Stimulated activated CD4-positive, alpha-beta T cell treated with anti-CD3 and anti-CD28 coated beads, TNF-alpha, amount 100 ng/mL, for 1 hour (primary cell): Measurements from ENCODE around the gene SLC13A4.

Source experiments
- DNase-seq, 3 donors: peaks; one replicate each; pipeline ENCODE4 v3.0.0-alpha.2; 2020; ENCODE audit warnings: low read depth in 3 of 3, low spot score in 1 of 3

The SLC13A4 gene

GRCh38 chr7:135718794-135719437 is 9.1 kb downstream of the SLC13A4 start:
- no peak for DNase-seq

- no peak for DNase-seq
Observed at GRCh38 chr7:135718219-135718618, 9.8 kb downstream of the SLC13A4 start.

GRCh38 chr7:135717693-135718092 is 10.3 kb downstream of the SLC13A4 start:
- no peak for DNase-seq

DNA sequence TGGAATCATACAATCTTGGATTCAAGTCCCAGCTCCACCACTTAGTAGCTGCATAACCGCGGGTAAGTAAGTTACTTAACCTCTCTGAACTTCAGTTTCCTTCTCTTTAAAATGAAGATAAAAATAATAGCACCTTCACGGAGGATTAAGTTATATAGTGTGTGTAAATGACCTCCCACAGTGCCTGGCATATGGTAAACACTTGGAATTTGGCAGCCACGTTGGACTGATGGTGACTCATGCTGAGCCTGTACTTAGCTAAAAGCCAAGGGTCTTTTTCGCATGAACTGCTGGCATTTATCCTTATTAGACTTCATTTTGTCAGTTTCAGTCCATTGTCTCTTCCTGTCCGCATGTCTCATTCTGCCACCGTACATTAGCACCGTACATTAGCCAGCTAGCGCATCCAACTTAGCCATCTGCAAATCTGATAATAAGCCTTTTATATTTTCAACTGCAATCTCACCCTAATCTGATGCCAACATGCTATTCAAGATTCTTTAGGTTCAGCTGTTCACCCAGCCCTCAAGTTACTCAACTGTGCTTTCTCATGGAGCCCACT is 11.2 kb downstream of the SLC13A4 start:
- DNase-seq = no peak

DNA sequence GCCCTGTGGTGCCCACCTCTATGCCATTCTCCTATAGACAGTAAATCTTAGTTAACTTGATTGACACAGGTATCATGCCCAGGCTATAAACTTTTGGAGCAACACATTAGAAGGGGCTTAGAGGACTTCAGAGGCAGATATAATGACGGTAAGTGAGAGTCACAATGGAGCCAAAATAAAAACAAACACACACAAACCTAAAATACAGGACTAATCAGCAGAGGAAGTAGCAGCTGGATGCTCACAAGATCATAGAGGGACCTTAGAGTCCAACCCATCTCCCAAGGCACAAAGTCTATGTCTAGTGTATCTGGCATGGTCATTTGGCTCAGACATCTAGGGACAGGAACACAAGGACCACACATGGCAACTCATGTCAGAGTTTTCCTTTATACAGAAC is 12.3 kb downstream of the SLC13A4 start:
- no peak for DNase-seq

- DNase-seq = no peak
Observed at GRCh38 chr7:135715055-135715522, 12.9 kb downstream of the SLC13A4 start.

GRCh38 chr7:135714534-135715009 is 13.4 kb downstream of the SLC13A4 start:
- no peak for DNase-seq

DNA sequence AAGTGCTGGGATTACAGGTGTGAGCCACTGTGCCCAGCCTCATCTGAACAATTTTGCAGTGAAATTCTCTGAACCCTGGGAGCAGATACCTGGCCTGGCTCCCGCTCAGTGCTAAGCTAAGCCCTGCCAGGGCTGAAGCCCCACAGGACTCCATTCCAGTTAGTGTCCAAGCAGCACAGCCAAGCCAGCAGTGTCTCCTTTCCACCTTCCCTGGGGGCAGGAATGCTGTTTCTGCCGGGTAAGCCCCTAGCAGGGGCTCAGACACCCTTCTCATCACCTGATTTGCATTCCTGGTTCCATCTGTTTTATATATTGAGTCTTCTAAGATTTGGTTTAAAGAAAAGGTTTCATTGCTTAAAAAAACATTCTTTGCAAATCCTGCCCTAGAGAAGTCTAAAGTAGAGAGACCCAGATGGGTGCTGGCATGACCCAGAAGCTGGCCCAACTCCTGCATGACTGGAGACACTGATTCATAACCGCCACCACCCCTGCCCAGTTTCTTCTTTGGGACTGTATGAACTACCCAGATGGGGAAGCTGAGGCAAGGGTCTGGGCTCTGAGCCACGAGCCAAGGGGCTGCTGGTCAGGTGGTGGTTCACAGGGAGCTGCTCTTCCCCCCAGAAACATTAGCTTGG is 14.0 kb downstream of the SLC13A4 start:
- DNase-seq = no peak

DNA sequence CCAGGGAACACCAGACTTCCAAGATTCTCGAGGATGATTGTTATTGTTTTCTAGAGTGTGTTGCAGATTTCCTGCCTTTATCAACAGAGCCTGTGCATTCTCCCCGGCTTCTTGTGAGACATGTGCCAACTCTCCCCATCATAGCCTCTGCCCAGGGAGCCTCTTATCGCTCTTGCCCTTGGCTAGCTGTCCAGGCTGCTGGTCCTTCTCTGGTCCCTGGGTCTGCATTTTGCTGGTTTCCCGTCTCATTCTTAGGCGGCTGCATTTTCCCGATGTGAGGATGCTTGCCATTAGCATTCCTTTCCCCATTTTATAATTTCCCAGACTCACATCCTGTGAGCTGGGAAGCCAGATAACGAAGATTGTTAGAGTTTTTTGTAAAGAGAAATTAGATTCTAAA is 15.2 kb downstream of the SLC13A4 start:
- no peak for DNase-seq

- DNase-seq = no peak
Observed at GRCh38 chr7:135712182-135712782, 15.7 kb downstream of the SLC13A4 start.

DNA sequence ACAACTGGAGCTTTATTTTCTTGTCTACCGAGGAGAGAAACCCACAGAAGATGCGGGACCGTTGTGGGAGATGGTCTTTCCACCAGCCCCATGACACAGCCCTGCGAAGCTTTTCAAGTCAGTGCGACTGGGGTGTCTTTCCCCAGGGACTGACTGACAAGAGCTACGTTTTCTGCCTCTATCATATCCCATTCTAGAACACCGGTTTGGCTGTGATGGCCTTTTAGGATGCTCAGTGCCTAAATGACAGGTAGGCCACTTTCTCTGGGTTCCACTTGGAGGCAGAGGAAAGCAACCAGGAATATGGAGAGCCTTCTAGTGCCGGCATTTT is 16.9 kb downstream of the SLC13A4 start:
- no peak for DNase-seq

- DNase-seq = no peak
Observed at GRCh38 chr7:135710417-135711138, 17.4 kb downstream of the SLC13A4 start.

DNA sequence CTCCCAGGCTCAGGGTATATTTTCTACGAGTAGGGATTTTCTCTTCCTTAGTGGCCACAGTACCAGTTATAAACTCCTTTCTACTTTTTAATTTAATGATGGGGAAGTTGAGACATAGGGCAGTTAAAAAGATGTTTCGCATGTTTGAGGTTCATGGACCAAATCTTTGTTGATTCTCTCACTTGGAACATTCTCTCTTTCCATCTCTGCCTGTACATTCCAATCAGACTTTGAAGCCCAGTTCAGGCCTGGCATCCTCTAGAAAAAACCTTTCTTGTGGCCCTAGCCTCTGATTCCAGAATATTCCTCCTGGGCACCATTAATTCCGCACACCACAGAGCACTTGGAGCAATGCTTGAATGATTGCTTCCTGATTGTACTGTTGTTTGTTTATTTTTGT is 18.5 kb downstream of the SLC13A4 start:
- no peak for DNase-seq

- no peak for DNase-seq
Observed at GRCh38 chr7:135708041-135708440, 19.9 kb downstream of the SLC13A4 start.

DNA sequence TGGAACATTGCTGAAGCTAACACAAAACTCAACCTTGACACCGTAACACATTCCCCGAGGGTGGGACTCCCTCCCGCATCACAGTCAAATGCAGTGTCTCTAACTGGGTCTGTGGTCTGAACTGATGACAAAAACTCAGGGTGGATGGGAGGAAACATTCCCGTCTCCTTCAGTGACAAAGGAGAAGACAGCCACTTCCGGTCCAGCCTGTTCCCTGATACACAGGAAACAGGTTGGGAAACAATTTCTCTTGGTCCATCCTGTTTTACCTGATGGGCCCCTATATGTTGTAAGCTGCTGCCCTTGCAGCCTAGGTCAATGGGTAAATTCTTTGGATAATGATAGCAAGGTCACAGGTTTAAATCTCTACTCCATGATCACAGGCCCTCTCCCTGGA is 20.4 kb downstream of the SLC13A4 start:
- DNase-seq = no peak

- DNase-seq = no peak
Observed at GRCh38 chr7:135706858-135707569, 21.0 kb downstream of the SLC13A4 start.

GRCh38 chr7:135706038-135706742 is 21.8 kb downstream of the SLC13A4 start:
- DNase-seq = no peak

GRCh38 chr7:135704698-135705097 is 23.3 kb downstream of the SLC13A4 start:
- no peak for DNase-seq

DNA sequence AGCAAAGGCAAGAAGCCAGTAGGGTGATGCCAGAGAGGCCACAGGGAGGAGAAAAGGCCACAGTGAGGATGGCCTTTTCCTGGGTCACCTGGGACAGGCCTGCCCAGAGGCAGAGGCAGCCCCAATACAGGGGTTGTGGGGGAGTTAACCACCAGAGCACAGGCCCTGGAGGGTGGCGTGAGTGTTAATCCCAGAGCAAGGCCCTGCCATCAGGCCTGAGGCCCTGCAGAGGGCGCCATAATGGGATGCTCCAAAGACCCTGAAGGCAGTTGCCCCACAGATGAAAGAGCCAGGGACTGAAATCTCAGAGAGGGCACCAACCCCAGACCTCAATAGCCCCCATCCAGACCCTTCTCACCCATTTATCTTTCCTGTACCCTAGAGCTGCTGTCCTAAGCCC is 23.9 kb downstream of the SLC13A4 start:
- no peak for DNase-seq

DNA sequence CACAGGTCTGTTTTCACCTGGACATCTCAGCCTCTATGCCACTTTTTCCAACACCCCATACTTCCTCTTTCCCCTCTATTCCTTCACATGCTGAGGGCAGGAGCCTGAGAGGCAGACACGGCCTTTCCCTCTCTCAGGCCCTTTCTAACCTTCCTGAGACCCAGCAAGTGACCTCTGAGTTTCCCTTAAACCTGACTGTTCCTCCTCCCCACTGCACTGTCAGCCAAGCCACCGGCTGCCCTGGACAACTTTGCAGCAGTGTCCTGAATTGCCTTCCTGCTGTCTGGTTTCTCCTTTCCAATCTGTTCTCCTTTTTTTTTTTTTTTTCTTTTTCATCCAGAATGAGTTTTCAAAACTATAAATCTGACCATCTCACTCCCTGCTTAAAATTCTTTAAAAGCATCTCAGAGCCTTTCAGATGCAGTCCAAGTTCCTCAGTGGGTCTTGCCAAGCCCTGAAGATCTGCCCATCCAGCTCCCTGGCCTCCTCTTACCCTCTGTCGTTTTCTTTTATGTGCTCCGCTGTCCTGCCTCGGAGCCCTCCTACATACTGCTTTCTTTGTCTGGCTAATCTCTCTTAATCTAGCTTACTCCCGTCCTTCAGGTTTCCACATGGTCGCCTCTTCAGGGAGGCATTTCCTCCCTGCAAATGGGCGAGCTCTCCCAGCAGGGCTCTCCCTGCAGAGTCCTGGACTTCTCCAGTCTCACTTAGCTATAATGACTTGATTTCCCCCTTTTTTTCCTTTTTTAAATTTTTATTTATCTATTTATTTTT is 30.5 kb downstream of the SLC13A4 start:
- DNase-seq = no peak
